Measurements from ENCODE around the gene SCN3B.

SCN3B gene, protein sequence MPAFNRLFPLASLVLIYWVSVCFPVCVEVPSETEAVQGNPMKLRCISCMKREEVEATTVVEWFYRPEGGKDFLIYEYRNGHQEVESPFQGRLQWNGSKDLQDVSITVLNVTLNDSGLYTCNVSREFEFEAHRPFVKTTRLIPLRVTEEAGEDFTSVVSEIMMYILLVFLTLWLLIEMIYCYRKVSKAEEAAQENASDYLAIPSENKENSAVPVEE

DNA sequence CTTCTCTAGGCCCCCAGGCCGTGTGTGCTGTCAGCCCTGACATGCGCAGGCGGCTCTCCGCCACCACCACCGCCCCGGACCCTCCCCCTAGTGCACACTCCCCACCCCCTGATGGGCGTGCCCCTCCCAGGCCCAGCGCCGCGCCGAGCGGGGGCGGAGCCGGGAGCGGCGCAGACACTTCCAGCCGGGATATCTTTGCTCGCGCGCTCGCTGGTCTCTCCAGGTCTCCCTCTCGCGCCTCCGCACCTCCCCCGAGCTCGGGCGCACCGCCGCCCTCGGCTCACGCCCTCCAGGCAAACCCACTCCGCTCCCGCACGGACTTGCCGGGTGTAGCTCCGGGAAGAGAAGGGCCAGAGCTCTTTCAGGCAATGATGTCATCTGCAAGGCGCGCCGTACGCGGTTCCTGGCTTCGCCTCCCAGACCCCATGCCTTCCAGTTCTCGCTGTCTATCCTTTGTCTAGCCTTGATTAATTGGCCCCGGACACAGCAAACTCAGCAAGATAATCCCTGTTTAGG lies at the start of gene SCN3B:
SCN3B (minus strand) TSS at position 59 of the 516 bp plus-strand sequence. CDS start 823 bp downstream, outside the sequence.
- DNase-seq: no peak

DNA sequence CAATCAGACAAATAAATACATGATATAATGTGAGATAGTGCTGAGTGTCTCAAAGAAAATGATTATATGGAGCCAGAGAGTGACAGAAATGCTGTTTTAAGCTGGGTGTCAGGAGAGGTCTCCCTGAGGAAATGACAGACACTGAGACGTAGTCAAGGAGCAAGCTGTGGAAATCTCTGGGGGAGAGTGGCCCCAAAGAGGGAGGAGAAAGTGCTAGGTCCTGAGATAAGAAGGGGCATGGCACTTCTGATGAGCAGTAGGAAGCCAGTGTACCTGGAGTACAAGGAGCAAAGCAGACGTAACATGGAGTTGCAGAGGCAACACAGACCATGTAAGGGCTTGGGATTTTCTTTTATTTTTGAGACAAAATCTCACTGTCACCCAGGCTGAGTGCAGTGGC lies 48.3 kb upstream of the SCN3B start:
- no peak for DNase-seq

DNA sequence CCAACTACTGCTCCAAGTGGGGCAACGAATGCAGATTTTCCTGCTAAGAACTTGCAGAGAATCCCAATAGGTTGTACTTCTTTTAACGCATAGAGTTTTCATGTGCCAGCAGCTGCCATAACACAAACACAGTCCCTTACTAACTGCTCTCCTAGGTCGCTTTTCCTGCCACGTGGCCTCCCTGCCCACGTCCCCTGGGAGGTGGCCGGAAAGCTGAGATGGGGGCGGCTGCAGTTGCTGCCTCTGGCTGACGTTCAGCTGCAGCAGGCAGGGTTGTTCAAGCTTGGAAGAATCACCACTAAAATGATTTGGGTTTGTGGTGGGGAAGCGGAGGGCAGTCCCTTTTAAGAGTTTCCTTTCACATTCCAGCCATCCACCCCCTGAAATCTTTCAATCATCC lies 47.7 kb upstream of the SCN3B start:
- DNase-seq: no peak

DNA sequence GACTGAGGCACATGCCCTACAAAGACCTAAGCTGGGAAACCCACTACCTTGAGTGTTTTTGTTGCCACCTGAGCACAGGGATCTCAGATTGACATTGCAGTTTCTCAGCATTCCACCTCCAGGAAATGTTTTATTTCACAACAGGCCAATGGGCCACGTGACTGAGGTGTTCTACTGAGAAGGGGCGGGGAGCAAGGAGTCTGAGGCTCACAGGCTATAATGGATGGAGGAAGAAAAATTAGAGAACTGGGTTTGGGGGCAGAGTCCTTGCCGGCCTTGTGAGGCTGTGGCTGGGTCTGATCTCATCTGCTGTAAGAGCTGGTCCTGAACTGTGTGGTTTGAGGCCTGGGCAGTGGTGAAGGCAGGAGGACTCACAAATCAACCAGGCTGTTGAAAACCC lies 46.3 kb upstream of the SCN3B start:
- no peak for DNase-seq

DNA sequence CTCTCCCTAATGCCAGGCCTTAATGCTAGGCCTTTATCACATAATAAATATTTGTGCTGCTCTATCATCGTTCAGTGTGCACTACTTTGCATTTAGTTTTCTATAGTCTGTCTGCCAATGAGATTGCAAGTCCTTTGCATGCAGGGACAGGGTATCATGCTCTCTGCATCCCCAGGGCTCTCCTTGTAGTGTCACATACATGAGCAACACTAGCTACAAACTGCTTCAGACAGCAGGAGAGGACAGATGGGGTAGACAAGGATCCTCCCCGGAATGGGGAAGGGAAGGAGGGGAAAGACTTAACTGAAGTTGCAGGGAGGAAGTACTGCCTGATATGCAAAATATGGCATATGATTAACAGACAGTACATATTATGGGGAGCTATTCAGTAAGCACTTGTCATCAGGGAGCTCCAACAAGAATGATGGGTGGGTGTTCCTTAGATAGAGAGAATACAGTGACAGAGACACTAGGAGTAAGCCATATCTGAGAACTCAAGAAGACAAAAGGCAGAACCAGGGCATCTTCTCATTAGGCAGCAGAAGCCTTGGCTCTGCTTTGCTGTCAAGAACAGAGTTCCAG lies 44.2 kb upstream of the SCN3B start:
- DNase-seq: no peak

DNA sequence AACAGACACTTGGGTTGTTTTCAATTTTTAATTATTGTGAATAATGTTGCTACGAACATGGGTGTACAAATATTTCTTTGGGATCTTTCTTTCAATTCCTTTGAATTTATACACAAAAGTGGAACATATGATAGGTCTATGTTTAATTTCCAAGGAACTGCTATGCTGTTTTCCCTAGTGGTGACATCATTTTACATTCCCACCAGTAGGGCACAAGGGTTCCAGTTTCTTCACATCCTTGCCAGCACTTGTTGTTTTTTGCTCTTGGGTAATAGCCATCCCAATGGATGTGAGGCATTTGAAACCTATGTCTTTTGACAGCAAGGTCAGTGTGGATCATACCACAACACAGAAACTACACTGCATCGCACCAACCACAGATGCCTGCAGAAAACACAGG lies 41.8 kb upstream of the SCN3B start:
- DNase-seq: no peak

DNA sequence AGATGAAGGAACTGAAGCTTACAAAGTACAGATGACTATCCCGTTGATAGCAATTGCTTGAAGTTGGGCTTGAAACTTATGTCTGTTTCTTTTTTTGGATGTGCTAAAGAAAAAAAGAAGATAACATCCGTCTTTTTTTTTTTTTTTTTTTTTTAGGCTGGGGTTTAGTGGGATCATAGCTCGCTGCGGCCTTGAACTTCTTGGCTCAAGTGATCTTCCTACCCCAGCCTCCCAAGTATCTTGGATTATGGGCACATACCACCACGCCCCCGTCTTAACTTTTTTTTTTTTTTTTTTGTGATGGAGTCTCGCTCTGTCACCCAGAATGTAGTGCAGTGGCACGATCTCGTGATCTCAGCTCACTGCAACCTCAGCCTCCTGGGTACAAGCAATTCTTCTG lies 40.8 kb upstream of the SCN3B start:
- DNase-seq: no peak

DNA sequence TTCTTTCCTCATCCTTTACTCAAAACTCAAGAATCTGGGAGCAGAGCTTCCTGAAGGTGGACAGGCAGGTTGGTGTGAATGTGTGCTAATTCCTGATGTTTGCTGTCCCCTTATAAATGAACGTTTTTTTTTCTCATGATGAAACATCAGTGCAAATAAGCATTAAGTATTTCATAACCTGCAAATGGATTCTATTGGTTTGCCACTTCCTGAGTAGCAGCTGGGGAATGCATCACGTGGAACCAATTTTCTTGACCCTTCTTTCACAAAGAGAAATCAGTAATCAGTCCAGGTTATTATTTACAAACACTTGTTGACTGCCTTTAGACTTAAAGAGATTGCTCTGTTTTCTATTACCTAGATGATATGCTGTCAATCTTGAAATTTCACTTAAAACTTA lies 40.1 kb upstream of the SCN3B start:
- no peak for DNase-seq

DNA sequence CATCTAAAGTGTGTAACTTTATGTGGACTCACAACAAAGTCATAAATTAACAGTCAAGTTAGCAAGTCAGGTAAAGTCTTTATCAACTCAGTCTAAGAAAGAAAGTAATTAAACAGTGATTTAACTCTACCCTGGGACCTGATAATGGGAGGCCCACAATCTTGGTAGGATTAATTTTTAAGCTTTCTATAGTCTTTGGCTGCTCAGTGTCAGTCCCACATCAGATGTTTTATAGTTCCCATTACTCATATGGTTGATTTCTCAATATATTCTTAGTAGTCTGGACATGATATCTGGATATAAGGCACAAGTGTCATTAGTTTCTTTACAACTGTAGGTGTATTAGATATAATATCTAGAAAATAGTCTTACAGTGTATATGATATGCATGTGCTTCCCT lies 38.5 kb upstream of the SCN3B start:
- no peak for DNase-seq

DNA sequence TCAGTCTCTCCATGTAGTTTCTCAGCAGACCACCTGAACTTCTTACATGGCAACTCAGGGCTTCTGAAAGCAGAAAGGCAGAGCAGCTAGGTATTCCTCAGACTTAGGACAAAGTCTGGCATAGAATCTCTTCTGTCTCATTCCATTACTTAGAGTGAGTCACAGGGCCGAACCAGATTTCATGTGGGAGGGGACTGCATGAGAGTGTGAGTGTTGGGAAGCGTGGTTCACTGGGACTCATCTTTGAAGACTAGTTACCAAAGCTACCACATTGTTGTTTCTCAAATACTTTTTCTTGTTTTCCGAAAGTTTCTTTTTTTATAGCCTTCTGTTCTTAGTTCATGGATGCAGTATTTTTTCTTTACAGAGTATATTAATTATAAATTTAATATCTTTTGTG lies 36.1 kb upstream of the SCN3B start:
- no peak for DNase-seq

DNA sequence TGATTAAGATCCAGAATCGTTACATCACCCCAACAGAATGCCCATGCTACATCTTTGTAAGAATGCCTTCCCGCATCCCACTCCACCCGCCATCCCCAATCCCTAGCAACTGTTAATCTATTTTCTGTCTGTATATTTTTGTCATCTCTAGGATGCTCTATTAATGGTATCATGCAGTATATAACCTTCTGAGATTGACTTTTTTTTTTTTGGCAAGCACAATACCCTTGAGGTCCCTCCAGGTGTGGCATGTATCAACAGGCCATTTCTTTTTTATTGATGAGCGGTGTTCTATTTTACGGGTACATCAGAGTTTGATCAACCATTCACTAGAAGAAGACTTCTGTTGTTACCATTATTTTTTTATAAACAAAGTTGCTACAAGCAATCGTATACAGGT lies 30.2 kb upstream of the SCN3B start:
- DNase-seq: no peak

DNA sequence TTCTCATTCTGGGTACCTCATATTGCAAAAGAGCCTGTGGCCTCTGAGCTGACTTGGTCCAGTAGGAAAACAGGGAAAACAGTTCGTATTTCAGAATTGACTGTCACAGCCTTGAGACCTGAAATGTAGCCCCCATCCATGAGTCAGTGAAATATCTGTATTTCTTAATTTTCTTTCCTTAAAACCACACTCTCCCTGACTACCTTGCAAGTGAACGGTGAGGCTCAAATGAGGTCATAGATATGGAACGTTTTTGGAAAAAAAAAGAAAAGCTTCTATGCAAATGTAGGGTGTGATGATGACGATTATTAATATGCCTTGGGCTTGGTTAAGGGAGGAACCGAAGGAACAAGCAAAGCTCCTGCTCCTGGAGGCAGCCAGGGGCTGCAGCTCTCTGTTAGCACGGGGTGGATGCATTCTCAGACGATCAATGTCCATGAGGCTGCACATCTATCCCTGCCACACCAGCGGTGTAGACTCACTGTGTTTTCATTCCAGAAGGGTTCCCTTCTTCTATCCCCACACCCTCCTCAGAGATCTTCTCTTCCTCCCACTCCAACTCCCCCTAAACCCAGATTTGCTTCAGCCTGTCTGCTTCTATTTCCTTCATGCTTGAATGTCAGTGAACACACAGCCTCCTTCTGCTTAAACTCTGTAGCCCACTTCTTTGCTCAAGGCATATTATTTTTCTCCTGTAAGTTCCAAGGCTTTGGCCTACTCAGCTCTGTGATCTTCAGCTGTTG lies 29.2 kb upstream of the SCN3B start:
- no peak for DNase-seq

DNA sequence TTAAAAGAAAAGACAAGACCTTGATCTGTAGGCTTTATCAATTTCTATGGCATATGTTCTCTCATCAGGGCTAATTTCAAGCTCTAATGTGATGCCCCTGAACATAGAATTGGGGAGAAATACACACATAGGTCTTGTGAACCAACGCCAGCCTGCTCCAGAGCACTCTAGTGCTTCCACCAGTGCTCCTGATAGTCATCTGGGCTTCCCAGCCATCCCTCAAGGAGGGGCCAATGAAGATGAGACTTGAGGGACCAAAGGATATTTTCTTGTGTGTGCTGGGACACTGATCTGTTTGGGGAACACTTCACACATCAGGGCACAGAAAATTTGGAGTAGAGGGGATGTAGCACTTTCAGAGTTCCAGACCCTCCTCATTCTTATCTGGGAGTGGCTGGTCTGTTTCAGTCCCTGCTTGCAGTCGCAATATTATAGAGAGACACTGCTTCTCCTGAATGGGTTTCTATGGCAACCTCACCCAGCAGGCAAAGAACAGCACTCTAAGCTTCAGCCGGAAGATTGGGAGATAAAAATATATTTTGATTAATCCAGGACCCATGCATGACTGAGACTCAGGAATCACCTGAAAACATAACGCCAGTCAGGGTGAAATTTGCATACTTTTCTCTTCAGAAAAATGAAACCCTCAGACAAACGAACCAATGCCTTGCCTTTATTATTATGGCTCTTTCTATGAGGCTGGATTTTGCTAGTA lies 28.4 kb upstream of the SCN3B start:
- DNase-seq: no peak

DNA sequence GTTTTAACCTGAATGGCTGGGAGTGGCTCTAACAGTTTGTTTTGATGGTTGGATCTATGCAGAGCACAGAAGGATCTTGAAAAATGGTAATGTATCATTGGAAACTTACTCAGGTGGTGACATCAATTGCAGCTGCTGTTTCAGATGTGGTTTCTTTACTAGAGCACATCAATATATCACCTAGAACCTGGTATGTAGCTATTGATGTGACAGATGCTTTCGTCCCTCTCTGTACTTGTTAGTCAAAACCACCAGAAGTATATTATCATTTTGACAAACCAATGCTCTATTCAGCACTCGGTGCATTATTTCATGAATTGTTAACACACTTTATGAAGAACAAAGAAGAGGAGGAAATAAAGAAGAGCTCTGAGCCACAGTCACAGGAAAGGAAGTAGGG lies 26.6 kb upstream of the SCN3B start:
- DNase-seq: peak; percentile 22

DNA sequence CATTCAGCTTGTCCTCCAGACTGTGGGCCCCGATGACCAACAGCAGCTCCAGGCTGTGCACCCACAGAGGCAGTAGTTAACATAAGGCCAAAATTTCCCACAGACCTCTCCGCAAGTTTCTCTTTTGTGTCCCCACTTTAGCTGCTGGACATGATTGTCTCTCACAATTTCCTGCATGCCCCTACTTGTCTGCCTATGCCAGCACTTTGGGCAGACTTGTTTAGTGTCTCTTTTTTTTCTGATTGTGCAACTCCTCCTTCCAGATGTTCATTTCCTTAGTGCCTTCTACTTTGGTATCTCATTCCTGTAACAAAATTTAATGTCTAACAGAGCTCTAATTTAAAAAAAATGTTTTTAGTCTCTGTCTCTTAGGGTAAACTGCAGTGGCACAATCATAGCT lies 23.8 kb upstream of the SCN3B start:
- no peak for DNase-seq

DNA sequence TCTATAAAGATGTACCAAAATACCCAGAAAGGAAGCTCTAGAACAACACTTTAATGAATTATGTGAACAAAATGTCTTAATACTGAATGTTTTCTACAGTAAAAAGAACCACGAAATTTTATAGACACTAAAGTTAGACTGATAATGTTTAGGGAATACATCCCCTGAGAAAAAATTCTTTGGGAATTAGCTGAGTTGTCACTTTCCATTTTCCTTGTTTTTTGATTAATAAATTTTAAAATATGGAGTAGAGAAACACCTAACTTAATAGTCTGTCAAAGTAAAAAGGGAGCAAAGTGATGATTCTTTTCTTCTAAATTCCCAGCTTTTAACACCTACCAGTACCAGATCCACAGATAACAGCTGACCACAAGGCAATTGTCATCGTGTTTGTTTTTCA lies 23.1 kb upstream of the SCN3B start:
- DNase-seq: no peak

DNA sequence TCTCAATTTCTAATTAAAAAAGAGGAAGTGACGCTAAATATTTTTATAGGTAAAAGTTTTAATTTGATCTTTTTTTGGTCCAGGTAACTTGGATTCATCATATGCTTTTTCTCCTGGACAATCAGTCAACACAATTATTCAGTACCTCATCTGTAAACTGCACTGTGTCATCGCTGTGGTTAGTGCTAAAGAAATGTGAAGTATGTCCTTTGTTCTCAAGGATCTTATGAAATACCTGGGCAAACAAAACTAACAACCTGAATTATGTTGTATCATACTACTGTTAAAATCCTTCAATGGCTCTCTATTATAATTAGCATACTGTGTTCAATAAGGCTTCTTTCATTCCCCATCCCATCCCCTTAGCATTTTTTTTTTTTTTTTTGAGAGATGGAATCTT lies 19.9 kb upstream of the SCN3B start:
- DNase-seq: no peak

DNA sequence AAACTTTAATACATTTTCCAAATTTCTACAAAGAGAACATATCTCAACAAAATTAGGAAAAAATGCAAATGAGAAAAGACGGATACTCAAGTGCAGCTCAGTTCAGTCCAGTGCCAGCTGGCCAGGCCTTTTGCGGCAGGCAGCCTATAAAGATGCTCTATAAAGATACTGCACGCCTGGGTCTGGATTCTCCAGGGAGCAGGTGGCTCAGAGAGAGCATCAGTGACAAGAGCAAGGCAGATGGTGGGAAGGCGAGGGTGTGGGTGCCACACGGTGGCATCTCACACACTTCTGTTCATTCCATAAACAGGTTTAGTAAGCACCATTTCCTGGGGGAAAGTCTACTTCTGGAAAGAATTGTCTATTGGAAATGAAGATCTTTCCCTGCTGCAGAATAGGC lies 18.1 kb upstream of the SCN3B start:
- no peak for DNase-seq

DNA sequence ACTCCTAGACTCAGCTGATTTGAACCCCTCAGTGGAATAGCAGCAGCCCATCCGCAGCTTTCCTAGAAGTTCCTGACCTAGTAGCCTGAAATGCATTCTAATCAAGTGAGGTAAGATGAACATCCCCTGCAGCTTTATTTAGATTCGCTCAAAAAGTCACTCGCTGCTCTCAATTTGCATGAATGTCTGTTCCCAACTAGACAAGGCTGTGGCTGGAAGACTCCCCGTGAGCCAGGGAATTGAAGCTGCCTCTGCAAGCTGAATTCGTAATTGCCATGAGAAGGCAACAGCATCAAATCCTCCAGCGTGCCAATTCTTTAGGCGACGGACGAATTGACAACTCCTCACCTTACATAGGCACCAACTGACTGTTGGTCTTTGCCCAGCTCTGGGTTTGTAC lies 17.1 kb upstream of the SCN3B start:
- no peak for DNase-seq

DNA sequence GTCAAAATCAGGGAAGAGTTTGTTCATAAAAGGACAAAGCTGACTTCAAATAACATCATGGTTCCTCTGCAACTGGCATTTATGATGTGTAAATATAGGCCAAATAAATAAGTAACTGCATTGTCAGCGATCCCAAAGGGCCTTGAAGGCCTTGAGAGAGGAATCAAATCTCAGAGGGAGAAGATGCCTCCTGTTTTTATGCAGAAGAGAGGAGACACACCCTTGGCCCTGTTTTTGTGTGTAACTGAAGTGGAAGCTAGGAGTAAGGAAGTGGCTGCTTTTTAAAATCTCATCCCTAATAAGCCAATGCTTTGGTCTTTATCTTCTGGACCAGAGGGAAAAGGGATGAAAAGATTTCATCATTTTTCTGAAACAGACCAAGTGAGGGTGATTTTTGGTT lies 15.7 kb upstream of the SCN3B start:
- DNase-seq: no peak

DNA sequence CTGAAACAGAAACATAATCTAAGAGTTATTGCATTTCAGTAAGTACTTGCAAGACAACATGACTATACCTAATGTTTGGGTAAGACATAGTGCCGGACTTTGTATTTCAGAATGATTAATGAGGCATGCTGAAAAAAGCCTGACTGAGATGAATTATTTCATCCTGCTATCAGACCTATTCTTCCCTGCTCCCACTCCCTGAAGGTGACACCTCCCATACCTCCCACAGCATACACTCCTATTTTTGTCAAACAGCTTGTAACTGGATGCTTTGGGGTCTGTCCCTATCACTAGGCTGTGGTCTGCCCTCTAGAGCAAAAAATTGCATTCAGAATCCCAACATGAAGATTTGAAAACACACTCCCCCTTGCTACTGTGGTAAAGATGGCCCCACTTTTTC lies 10.9 kb upstream of the SCN3B start:
- no peak for DNase-seq

DNA sequence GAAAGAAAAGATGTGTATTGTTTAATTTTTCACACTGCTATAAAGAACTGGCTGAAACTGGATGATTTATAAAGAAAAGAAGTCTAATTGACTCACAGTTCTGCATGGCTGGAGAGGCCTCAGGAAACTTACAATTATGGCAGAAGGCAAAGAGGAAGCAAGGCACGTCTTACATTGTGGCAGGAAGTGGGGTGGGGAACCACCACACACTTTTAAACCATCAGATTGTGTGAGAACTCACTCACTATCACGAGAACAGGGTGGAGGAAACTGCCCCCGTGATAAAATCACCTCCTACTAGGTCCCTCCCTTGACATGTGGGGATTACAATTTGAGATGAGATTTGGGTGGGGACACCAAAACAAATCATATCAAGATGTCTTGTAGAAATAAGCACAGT lies 5.5 kb upstream of the SCN3B start:
- peak; percentile 17 for DNase-seq

DNA sequence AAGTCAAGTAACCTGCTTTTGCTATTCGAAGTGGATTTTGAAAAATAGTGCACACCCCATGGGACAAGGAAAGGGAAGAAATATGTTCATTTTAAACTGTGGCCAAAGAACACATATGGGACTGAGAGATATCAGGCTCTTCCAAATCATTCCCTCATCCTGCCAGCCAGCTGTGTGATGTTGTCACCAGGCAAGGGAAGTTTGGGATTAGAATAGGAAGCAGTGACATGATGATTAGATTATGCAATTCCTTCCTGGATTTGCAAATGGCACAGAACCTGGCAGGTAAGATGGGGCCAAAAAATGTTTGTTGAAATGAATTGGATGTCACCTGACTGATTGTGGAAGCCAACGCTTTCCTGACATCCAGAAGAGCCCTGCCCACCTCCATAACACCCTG lies 4.9 kb upstream of the SCN3B start:
- no peak for DNase-seq

Measured in CD4-positive, alpha-beta T cell treated with Interleukin-21 for 1 hour (primary cell).